SK-N-SH (cell line): ENCODE results near the gene FAM227B. TPM values are rescaled to one million over a fixed set of nuclear protein-coding genes. Genes with fewer than 3 reads are reported as not detected.
A peak's percentile ranks its signal among the peaks of the same experiment; 100 is the strongest.

Experiments used
- CTCF ChIA-PET: fragments of 300-600, 350-600 bp; formaldehyde crosslinking; extraction: SDS; loops from one replicate; lab custom pipeline; 2021; lab: Yijun Ruan, JAX
- POLR2A ChIA-PET: fragments of 350-600 bp; sonication (Branson Sonifier 250); formaldehyde crosslinking; extraction: SDS; loops from one replicate; lab custom pipeline; 2020; ENCODE audit warnings: antibody characterized with exemption, inconsistent platforms; lab: Yijun Ruan, JAX
- DNase-seq: peaks from one replicate; pipeline ENCODE4 v3.0.0; 2012
- H2AFZ ChIP-seq: fragments of 200-600 bp; sonication (generic); 2 replicates; pipeline ENCODE4 v1.8.1; 2016; ENCODE audit warnings: antibody characterized with exemption, mild to moderate bottlenecking, low read depth
- H3F3A ChIP-seq: fragments of 200-600 bp; sonication (generic); replicated peaks from 2 replicates; pipeline ENCODE3; 2016; ENCODE audit warnings: antibody characterized with exemption, mild to moderate bottlenecking; ENCODE audit not compliant: insufficient read depth
- H3K27ac ChIP-seq, 2 experiments: fragments of 200-500 bp in 1 of 2; fragments of 200-600 bp in 1 of 2; sonication (Bioruptor generic) in 1 of 2; sonication (generic), shearing (Covaris generic) in 1 of 2; 2 replicates each; pipeline versions ENCODE4 v1.5.1 to v1.6.1; 2014 to 2016; ENCODE audit warnings: low read depth in 2 of 2, inconsistent platforms in 1 of 2, low read length in 1 of 2, mild to moderate bottlenecking in 1 of 2, mixed read lengths in 1 of 2
- H3K27me3 ChIP-seq: fragments of 200-600 bp; sonication (generic), shearing (Covaris generic); 2 replicates; pipeline ENCODE4 v1.6.1; 2016; ENCODE audit warnings: mixed run types; ENCODE audit not compliant: insufficient read depth
- H3K36me3 ChIP-seq, 2 experiments: fragments of 200-500 bp in 1 of 2; fragments of 200-600 bp in 1 of 2; sonication (Bioruptor generic) in 1 of 2; sonication (generic) in 1 of 2; replicated peaks in 1 of 2; 2 replicates each; pipeline versions ENCODE3 to v1.5.1; 2014 to 2016; ENCODE audit warnings: low read length in 1 of 2, mild to moderate bottlenecking in 1 of 2; ENCODE audit not compliant: insufficient read depth in 2 of 2, control insufficient read depth in 1 of 2
- H3K4me1 ChIP-seq, 2 experiments: fragments of 200-500 bp in 1 of 2; fragments of 200-600 bp in 1 of 2; sonication (Bioruptor generic) in 1 of 2; sonication (generic), shearing (Covaris generic) in 1 of 2; 2 replicates each; pipeline versions ENCODE4 v1.5.1 to v1.6.1; 2014 to 2016; ENCODE audit warnings: low read depth in 1 of 2, low read length in 1 of 2, mixed run types in 1 of 2; ENCODE audit not compliant: insufficient read depth in 2 of 2, control insufficient read depth in 1 of 2
- H3K4me2 ChIP-seq: fragments of 200-600 bp; sonication (generic), shearing (Covaris generic); 2 replicates; pipeline ENCODE4 v1.6.1; 2017; ENCODE audit warnings: mixed run types
- H3K4me3 ChIP-seq, 2 experiments: fragments of 200-500 bp in 1 of 2; fragments of 200-600 bp in 1 of 2; sonication (Bioruptor generic) in 1 of 2; sonication (generic), shearing (Covaris generic) in 1 of 2; 2 replicates each; pipeline versions ENCODE4 v1.5.1 to v1.8.1; 2014 to 2016; ENCODE audit warnings: low read depth in 2 of 2, inconsistent platforms in 1 of 2, low read length in 1 of 2, mild to moderate bottlenecking in 1 of 2, mixed read lengths in 1 of 2, moderate library complexity in 1 of 2
- H3K79me2 ChIP-seq: fragments of 200-600 bp; sonication (generic); 2 replicates; pipeline ENCODE4 v1.8.1; 2017; ENCODE audit warnings: mild to moderate bottlenecking; ENCODE audit not compliant: insufficient read depth
- H3K9ac ChIP-seq: fragments of 200-600 bp; sonication (generic); 2 replicates; pipeline ENCODE4 v1.6.1; 2017; ENCODE audit warnings: mixed run types
- H3K9me2 ChIP-seq: fragments of 200-600 bp; sonication (generic); 2 replicates; pipeline ENCODE4 v1.6.1; 2017; ENCODE audit warnings: mixed run types
- H3K9me3 ChIP-seq: fragments of 200-600 bp; sonication (generic); 2 replicates; pipeline ENCODE4 v1.6.1; 2017; ENCODE audit warnings: mixed run types, mild to moderate bottlenecking, moderate library complexity
- H4K20me1 ChIP-seq: fragments of 200-600 bp; sonication (generic); 2 replicates; pipeline ENCODE4 v1.6.1; 2017; ENCODE audit warnings: mild to moderate bottlenecking, mixed run types; ENCODE audit not compliant: insufficient read depth
- CHD2 ChIP-seq: fragments of 150-350 bp; IDR thresholded peaks from 2 replicates; pipeline ENCODE4 v1.6.1; 2018; ENCODE audit warnings: low read length; ENCODE audit not compliant: partially characterized antibody
- FOXJ3 ChIP-seq: sonication (generic); formaldehyde crosslinking; IDR thresholded peaks from 2 replicates; pipeline ENCODE4 v1.5.1; 2020; ENCODE audit warnings: mild to moderate bottlenecking, missing genetic modification reagents
- FOXM1 ChIP-seq: IDR thresholded peaks from 2 replicates; pipeline ENCODE4 v1.4.0; 2012; ENCODE audit warnings: low read depth, mild to moderate bottlenecking
- GATA2 ChIP-seq: sonication (generic); formaldehyde crosslinking; IDR thresholded peaks from 2 replicates; pipeline ENCODE4 v1.5.0; 2020; ENCODE audit warnings: mild to moderate bottlenecking, missing genetic modification reagents
- MXI1 ChIP-seq: IDR thresholded peaks from 2 replicates; pipeline ENCODE4 v1.6.1; 2012; ENCODE audit warnings: mild to moderate bottlenecking, low read depth, low read length, improper control_type of control experiment
- NFIC ChIP-seq: IDR thresholded peaks from 2 replicates; pipeline ENCODE4 v1.4.0; 2012; ENCODE audit warnings: borderline replicate concordance
- NRF1 ChIP-seq: IDR thresholded peaks from 2 replicates; pipeline ENCODE4 v1.6.1; 2012; ENCODE audit warnings: low read depth, mild to moderate bottlenecking, low read length
- POLR2AphosphoS5 ChIP-seq: IDR thresholded peaks from 2 replicates; pipeline ENCODE4 v1.6.1; 2012; ENCODE audit warnings: low read depth, low read length
- RCOR1 ChIP-seq: fragments of 150-350 bp; IDR thresholded peaks from 2 replicates; pipeline ENCODE4 v1.6.1; 2017; ENCODE audit warnings: antibody characterized with exemption, low read length
- RXRA ChIP-seq: IDR thresholded peaks from 2 replicates; pipeline ENCODE4 v1.4.0; 2012; ENCODE audit warnings: low read depth, mild to moderate bottlenecking, borderline replicate concordance
- SIN3A ChIP-seq: IDR thresholded peaks from 2 replicates; pipeline ENCODE4 v1.6.1; 2012; ENCODE audit warnings: low read depth, mild to moderate bottlenecking, low read length, moderate library complexity, borderline replicate concordance
- TAF1 ChIP-seq: IDR thresholded peaks from 2 replicates; pipeline ENCODE4 v1.6.1; 2012; ENCODE audit warnings: low read depth, mild to moderate bottlenecking, low read length, moderate library complexity, borderline replicate concordance
- USF1 ChIP-seq: IDR thresholded peaks from 2 replicates; pipeline ENCODE4 v1.4.0; 2012; ENCODE audit warnings: low read depth, borderline replicate concordance
- WGBS: methylation state at CpG from one replicate; pipeline ENCODE4 v1.1.6; 2017; ENCODE audit warnings: low lambda C conversion rate; 5-methylcytosine and 5-hydroxymethylcytosine counted together
- polyA plus RNA-seq, 3 experiments: library from polyadenylated mRNA; depleted of rRNA; stranded (reverse); fragments of >200 nt; gene quantifications; 2 replicates each; pipeline ENCODE4 v1.2.3, GENCODE V29; 2012

FAM227B gene
- polyA plus RNA-seq, 1 of the 3 experiments (the other 2 are of a cell fraction), result 4.4 TPM

- Histone ChIP-seq H4K20me1 (no peaks in the 10 kb centered on the region), H3K79me2 (no peaks in the 10 kb centered on the region), H3K4me3 (no peak overlapping the region), H3K27ac (no peak overlapping the region), H3K36me3 (peaks cover 6 to 7% of the 10 kb centered on the region in 2 experiments), H3K9ac (no peak overlapping the region), H2AFZ (no peak overlapping the region), H3K27me3 (no peaks in the 10 kb centered on the region), H3F3A (no peaks in the 10 kb centered on the region), H3K4me1 (peaks cover 0 to 2% of the 10 kb centered on the region in 2 experiments; a peak in 1 of 4 replicates), H3K9me3 (no peaks in the 10 kb centered on the region), H3K9me2 (no peaks in the 10 kb centered on the region), H3K4me2 (no peak overlapping the region)
- WGBS, result over 99% methylated on average over 3 of the region's 3 CpGs
- DNase-seq, result no peak
- CTCF ChIA-PET, result interaction anchor here (0.6 to 1.2 kb wide), 3 partner anchors 11 to 501 kb away, joined by 3 read pairs; no protein-coding TSS in a partner anchor
- POLR2A ChIA-PET, result no interaction called here
- no peak for TF ChIP-seq NFIC
- no peak for TF ChIP-seq USF1
- TF ChIP-seq CHD2, result no peak
- TF ChIP-seq FOXJ3 (CRISPR knock-in tag), result no peak
- no peak for TF ChIP-seq NRF1
Observed at GRCh38 chr15:49331951-49332350, 288.7 kb downstream of the FAM227B start.

GRCh38 chr15:49331442-49331841, 289.2 kb downstream of the FAM227B start:
- Histone ChIP-seq H4K20me1 (no peaks in the 10 kb centered on the region), H3F3A (no peaks in the 10 kb centered on the region), H3K27ac (no peak overlapping the region), H3K27me3 (no peaks in the 10 kb centered on the region), H3K9ac (no peak overlapping the region), H3K4me1 (peaks cover 0 to 2% of the 10 kb centered on the region in 2 experiments; a peak in 1 of 4 replicates), H3K36me3 (peaks cover 6 to 7% of the 10 kb centered on the region in 2 experiments), H3K9me3 (no peaks in the 10 kb centered on the region), H3K4me2 (no peak overlapping the region), H2AFZ (no peak overlapping the region), H3K9me2 (no peaks in the 10 kb centered on the region), H3K4me3 (no peak overlapping the region), H3K79me2 (no peaks in the 10 kb centered on the region)
- no peak for DNase-seq
- CTCF ChIA-PET, result interaction anchor here (0.6 to 1.2 kb wide), 2 partner anchors 31 to 501 kb away, joined by 3 read pairs; no protein-coding TSS in a partner anchor
- TF ChIP-seq FOXM1 (no peak), RXRA (no peak), CHD2 (no peak), POLR2AphosphoS5 (no peak)
- POLR2A ChIA-PET, result no interaction called here

GRCh38 chr15:49330166-49330565, 290.5 kb downstream of the FAM227B start:
- TF ChIP-seq RCOR1 (no peak), TAF1 (no peak), SIN3A (no peak), GATA2 (CRISPR knock-in tag) (no peak), NRF1 (no peak), MXI1 (no peak)
- Histone ChIP-seq H3K9ac (no peak overlapping the region), H3K4me3 (no peak overlapping the region), H2AFZ (no peak overlapping the region), H3K36me3 (peaks cover 6 to 7% of the 10 kb centered on the region in 2 experiments), H3K4me2 (no peak overlapping the region), H3K79me2 (no peaks in the 10 kb centered on the region), H3K4me1 (peaks cover 0 to 7% of the 10 kb centered on the region in 2 experiments; a peak in 2 of 4 replicates), H3K9me3 (no peaks in the 10 kb centered on the region), H3K27ac (no peak overlapping the region), H4K20me1 (no peaks in the 10 kb centered on the region), H3K27me3 (no peaks in the 10 kb centered on the region), H3K9me2 (no peaks in the 10 kb centered on the region), H3F3A (no peaks in the 10 kb centered on the region)
- POLR2A ChIA-PET, result no interaction called here
- CTCF ChIA-PET, result no interaction called here
- peak; percentile 14 for DNase-seq
